Neural cell (in vitro differentiated cells): Measurements from ENCODE around the gene ELAC1. TPM values are rescaled to one million over a fixed set of nuclear protein-coding genes. Genes with fewer than 3 reads are reported as not detected.

Source experiments
- H2AFZ ChIP-seq: fragments of 200-600, 300-800 bp; sonication (generic), shearing (Covaris generic); 2 replicates; pipeline ENCODE4 v1.6.0; 2014; ENCODE audit warnings: low read depth, mild to moderate bottlenecking, antibody characterized with exemption, low read length, moderate library complexity
- H3F3A ChIP-seq: fragments of 200-600 bp; shearing (Covaris generic); 2 replicates; pipeline ENCODE4 v1.6.1; 2016; ENCODE audit warnings: mild to moderate bottlenecking, moderate library complexity, mixed read lengths, antibody characterized with exemption, low read length; ENCODE audit not compliant: insufficient read depth, poor library complexity, severe bottlenecking
- H3K27ac ChIP-seq: fragments of 200-600, 300-800 bp; sonication (generic), shearing (Covaris generic); 2 replicates; pipeline ENCODE4 v1.5.1; 2014; ENCODE audit warnings: mild to moderate bottlenecking, low read length, moderate library complexity
- H3K27me3 ChIP-seq: fragments of 300-800, 200-600 bp; sonication (generic), shearing (Covaris generic); 2 replicates; pipeline ENCODE4 v1.6.0; 2014; ENCODE audit warnings: mild to moderate bottlenecking, low read depth, low read length, moderate library complexity; ENCODE audit not compliant: insufficient read depth
- H3K36me3 ChIP-seq: fragments of 300-800, 200-600 bp; sonication (generic), shearing (Covaris generic); 2 replicates; pipeline ENCODE4 v1.5.1; 2014; ENCODE audit warnings: mild to moderate bottlenecking, antibody characterized with exemption, low read length, moderate library complexity; ENCODE audit not compliant: insufficient read depth
- H3K4me2 ChIP-seq: fragments of 300-800, 200-600 bp; sonication (generic), shearing (Covaris generic); 2 replicates; pipeline ENCODE4 v1.6.0; 2014; ENCODE audit warnings: mild to moderate bottlenecking, low read length
- H3K4me3 ChIP-seq: fragments of 300-800, 200-600 bp; sonication (generic), shearing (Covaris generic); 2 replicates; pipeline ENCODE4 v1.5.1; 2014; ENCODE audit warnings: mild to moderate bottlenecking, low read length, moderate library complexity
- H3K79me2 ChIP-seq: fragments of 200-600 bp; shearing (Covaris generic); replicated peaks from 2 replicates; pipeline ENCODE4 v1.6.0; 2014; ENCODE audit warnings: mild to moderate bottlenecking, low read length, moderate library complexity; ENCODE audit not compliant: insufficient read depth
- H3K9ac ChIP-seq: fragments of 300-800, 200-600 bp; sonication (generic), shearing (Covaris generic); 2 replicates; pipeline ENCODE4 v1.6.1; 2016; ENCODE audit warnings: mild to moderate bottlenecking, low read length, mixed read lengths
- H3K9me2 ChIP-seq: fragments of 200-600 bp; shearing (Covaris generic); 2 replicates; pipeline ENCODE4 v1.6.1; 2016; ENCODE audit warnings: mild to moderate bottlenecking, low read length, mixed read lengths; ENCODE audit not compliant: insufficient read depth
- H3K9me3 ChIP-seq: fragments of 200-600, 300-800 bp; sonication (generic), shearing (Covaris generic); 2 replicates; pipeline ENCODE4 v1.6.1; 2016; ENCODE audit warnings: mild to moderate bottlenecking, mixed run types, low read length, moderate library complexity, mixed read lengths
- H4K20me1 ChIP-seq: fragments of 200-600 bp; shearing (Covaris generic); 2 replicates; pipeline ENCODE4 v1.6.1; 2016; ENCODE audit warnings: mild to moderate bottlenecking, mixed run types; ENCODE audit not compliant: insufficient read depth
- EP300 ChIP-seq: fragments of 450-650 bp; conservative IDR thresholded peaks from 2 replicates; pipeline ENCODE4 v1.6.1; 2014; ENCODE audit warnings: antibody characterized with exemption, mild to moderate bottlenecking, moderate library complexity; ENCODE audit not compliant: poor library complexity, severe bottlenecking
- EZH2 ChIP-seq: fragments of 200-600, 300-800 bp; shearing (Covaris generic), sonication (generic); IDR thresholded peaks from 2 replicates; pipeline ENCODE4 v1.6.1; 2014; ENCODE audit warnings: antibody characterized with exemption, low read length, borderline replicate concordance, mild to moderate bottlenecking; ENCODE audit not compliant: insufficient read depth, poor library complexity, severe bottlenecking
- MXI1 ChIP-seq: fragments of 450-650 bp; conservative IDR thresholded peaks from 2 replicates; pipeline ENCODE4 v1.6.1; 2014; ENCODE audit warnings: antibody characterized with exemption, mild to moderate bottlenecking; ENCODE audit not compliant: poor library complexity, severe bottlenecking
- POLR2AphosphoS5 ChIP-seq: IDR thresholded peaks from 2 replicates; pipeline ENCODE4 v1.6.1; 2012
- RAD21 ChIP-seq: fragments of 450-650 bp; conservative IDR thresholded peaks from 2 replicates; pipeline ENCODE4 v1.6.1; 2014; ENCODE audit warnings: antibody characterized with exemption, mild to moderate bottlenecking, moderate library complexity
- SMC3 ChIP-seq: fragments of 450-650 bp; conservative IDR thresholded peaks from 2 replicates; pipeline ENCODE4 v1.6.1; 2014; ENCODE audit warnings: antibody characterized with exemption, mild to moderate bottlenecking, moderate library complexity; ENCODE audit not compliant: poor library complexity
- TAF1 ChIP-seq: IDR thresholded peaks from 2 replicates; pipeline ENCODE4 v1.6.1; 2012; ENCODE audit warnings: low read depth
- polyA plus RNA-seq: library from polyadenylated mRNA; depleted of rRNA; stranded (reverse); fragments of >200 nt; gene quantifications from 2 replicates; pipeline ENCODE4 v1.2.3, GENCODE V29; 2014
- TF ChIP-seq, protein P1 (sequence below): fragments of 450-650 bp; IDR thresholded peaks from 2 replicates; pipeline ENCODE4 v1.5.1; 2014; ENCODE audit warnings: antibody characterized with exemption, mild to moderate bottlenecking, moderate library complexity; ENCODE audit not compliant: poor library complexity, severe bottlenecking
- TF ChIP-seq, protein P2 (sequence below): IDR thresholded peaks from 2 replicates; pipeline ENCODE4 v1.6.1; 2012; ENCODE audit warnings: borderline replicate concordance

Gene ELAC1
- polyA plus RNA-seq, 1 donor from 2014 or later = 20.6 TPM

DNA sequence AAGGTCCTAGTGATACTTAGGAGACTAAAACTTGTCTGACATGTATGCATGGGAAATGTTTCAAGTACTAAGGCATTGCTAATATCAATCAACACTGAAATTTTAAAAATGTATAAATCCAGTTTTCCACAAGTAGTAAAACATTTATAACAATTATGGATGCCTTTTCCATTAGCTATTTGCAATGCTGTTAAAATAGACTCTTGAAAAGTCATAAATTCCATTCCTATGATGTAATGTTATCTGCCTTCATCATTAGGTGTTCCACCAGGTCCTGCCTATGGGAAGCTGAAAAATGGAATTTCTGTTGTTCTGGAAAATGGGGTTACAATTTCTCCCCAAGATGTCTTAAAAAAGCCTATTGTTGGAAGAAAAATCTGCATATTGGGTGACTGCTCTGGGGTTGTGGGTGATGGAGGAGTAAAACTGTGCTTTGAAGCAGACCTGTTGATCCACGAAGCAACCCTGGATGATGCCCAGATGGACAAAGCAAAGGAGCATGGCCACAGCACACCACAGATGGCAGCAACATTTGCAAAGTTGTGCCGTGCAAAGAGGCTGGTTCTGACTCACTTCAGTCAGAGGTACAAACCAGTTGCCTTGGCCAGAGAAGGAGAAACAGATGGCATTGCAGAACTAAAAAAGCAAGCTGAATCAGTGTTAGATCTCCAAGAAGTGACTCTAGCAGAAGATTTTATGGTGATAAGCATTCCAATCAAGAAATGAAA is 18.7 kb downstream of the ELAC1 start:
- Histone ChIP-seq H3K27ac (no peak overlapping the region), H3F3A (no peaks in the 10 kb centered on the region), H3K9ac (no peak overlapping the region), H3K36me3 (no peaks in the 10 kb centered on the region), H3K79me2 (peaks cover 6% of the 10 kb centered on the region), H2AFZ (no peak overlapping the region), H3K4me2 (no peak overlapping the region), H3K27me3 (no peaks in the 10 kb centered on the region), H3K9me2 (no peaks in the 10 kb centered on the region), H4K20me1 (no peaks in the 10 kb centered on the region), H3K9me3 (no peaks in the 10 kb centered on the region), H3K4me3 (no peak overlapping the region)
- no peak for TF ChIP-seq EP300
- TF ChIP-seq EZH2 = no peak

- H3K9me3 ChIP-seq = no peaks in the 10 kb centered on the region
- TF ChIP-seq, protein P1, sequence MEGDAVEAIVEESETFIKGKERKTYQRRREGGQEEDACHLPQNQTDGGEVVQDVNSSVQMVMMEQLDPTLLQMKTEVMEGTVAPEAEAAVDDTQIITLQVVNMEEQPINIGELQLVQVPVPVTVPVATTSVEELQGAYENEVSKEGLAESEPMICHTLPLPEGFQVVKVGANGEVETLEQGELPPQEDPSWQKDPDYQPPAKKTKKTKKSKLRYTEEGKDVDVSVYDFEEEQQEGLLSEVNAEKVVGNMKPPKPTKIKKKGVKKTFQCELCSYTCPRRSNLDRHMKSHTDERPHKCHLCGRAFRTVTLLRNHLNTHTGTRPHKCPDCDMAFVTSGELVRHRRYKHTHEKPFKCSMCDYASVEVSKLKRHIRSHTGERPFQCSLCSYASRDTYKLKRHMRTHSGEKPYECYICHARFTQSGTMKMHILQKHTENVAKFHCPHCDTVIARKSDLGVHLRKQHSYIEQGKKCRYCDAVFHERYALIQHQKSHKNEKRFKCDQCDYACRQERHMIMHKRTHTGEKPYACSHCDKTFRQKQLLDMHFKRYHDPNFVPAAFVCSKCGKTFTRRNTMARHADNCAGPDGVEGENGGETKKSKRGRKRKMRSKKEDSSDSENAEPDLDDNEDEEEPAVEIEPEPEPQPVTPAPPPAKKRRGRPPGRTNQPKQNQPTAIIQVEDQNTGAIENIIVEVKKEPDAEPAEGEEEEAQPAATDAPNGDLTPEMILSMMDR = no peak
- no peak for TF ChIP-seq RAD21
- no peak for TF ChIP-seq MXI1
- no peak for TF ChIP-seq EZH2
- TF ChIP-seq SMC3 = no peak
- TF ChIP-seq, protein P2, sequence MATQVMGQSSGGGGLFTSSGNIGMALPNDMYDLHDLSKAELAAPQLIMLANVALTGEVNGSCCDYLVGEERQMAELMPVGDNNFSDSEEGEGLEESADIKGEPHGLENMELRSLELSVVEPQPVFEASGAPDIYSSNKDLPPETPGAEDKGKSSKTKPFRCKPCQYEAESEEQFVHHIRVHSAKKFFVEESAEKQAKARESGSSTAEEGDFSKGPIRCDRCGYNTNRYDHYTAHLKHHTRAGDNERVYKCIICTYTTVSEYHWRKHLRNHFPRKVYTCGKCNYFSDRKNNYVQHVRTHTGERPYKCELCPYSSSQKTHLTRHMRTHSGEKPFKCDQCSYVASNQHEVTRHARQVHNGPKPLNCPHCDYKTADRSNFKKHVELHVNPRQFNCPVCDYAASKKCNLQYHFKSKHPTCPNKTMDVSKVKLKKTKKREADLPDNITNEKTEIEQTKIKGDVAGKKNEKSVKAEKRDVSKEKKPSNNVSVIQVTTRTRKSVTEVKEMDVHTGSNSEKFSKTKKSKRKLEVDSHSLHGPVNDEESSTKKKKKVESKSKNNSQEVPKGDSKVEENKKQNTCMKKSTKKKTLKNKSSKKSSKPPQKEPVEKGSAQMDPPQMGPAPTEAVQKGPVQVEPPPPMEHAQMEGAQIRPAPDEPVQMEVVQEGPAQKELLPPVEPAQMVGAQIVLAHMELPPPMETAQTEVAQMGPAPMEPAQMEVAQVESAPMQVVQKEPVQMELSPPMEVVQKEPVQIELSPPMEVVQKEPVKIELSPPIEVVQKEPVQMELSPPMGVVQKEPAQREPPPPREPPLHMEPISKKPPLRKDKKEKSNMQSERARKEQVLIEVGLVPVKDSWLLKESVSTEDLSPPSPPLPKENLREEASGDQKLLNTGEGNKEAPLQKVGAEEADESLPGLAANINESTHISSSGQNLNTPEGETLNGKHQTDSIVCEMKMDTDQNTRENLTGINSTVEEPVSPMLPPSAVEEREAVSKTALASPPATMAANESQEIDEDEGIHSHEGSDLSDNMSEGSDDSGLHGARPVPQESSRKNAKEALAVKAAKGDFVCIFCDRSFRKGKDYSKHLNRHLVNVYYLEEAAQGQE = no peak
- TF ChIP-seq EP300 = no peak
- TF ChIP-seq TAF1 = no peak
- no peak for TF ChIP-seq POLR2AphosphoS5
- no peaks in the 10 kb centered on the region for H3F3A ChIP-seq
- H3K27me3 ChIP-seq = no peaks in the 10 kb centered on the region
- no peak overlapping the region for H3K4me2 ChIP-seq
- H4K20me1 ChIP-seq = no peaks in the 10 kb centered on the region
- no peaks in the 10 kb centered on the region for H3K36me3 ChIP-seq
- H3K9me2 ChIP-seq = no peaks in the 10 kb centered on the region
- no peak overlapping the region for H2AFZ ChIP-seq
- H3K27ac ChIP-seq = no peak overlapping the region
- no peak overlapping the region for H3K9ac ChIP-seq
- H3K79me2 ChIP-seq = peaks cover 6% of the 10 kb centered on the region
- H3K4me3 ChIP-seq = no peak overlapping the region
Observed at GRCh38 chr18:50987261-50987660, 19.4 kb downstream of the ELAC1 start.
